ENCODE data around the gene RHCE.
"Not testable (repeated sequence)": the region's sequence is repeated elsewhere in the genome, so short reads cannot be mapped to it uniquely, and the experiment has no call there.

The RHCE gene

DNA sequence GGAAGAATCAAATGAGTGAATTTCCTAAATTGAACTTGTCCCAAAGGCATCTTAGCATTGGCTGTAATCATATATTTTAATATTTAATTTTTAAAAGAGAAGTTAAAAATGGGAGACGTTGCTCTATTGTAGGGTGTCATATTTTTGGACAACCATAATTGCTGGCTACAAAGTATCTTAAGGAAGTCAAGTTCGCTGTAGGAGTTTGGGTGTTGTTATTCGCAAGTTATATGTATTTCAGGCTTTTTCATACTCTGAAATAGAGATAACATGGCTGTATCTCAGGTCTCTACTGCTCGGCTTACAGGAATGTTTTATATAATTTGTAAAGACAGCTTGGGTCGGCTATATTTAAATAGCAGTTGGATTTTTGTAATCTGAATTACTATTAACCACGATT, 81.6 kb downstream of the RHCE start:
- DNase-seq: peak; percentile 72

DNA sequence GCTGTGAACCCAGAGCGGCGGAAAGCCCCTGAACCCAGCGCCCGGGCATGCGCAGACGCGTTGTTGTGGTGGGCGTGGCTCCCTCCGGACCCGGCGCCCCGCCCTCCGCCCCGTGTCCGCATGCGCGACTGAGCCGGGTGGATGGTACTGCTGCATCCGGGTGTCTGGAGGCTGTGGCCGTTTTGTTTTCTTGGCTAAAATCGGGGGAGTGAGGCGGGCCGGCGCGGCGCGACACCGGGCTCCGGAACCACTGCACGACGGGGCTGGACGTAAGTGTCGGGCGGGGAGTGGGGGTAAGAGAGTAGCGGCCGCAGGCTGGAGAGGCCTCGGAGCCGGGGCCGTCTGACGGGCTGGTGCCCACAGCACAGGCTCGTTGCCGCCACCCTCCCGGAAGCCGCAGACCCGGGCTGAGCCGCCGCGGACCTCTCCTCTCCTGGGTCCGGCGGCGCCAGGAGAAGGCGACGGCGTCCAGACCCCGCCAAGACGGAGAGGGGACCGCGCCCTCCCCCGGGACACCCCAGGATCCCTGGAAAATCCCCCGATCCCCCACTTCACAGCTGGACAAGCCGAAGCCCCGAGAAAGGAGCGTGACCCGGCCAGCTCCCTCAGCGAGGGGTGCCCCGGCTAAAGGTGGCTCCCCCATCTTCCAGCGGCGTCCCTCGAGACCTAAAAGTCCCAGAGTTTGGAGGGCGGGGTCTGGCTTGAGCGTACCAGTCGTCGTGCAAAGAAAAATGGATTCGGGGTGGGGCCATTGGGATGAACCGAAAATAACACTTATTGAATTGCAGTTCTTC, 82.2 kb downstream of the RHCE start, which contains the start of gene TMEM50A:
Gene TMEM50A (plus strand): TSS at position 147 of the 794 bp plus-strand sequence. CDS start 2,153 bp downstream, outside the sequence.
- peak; percentile 78 for DNase-seq

DNA sequence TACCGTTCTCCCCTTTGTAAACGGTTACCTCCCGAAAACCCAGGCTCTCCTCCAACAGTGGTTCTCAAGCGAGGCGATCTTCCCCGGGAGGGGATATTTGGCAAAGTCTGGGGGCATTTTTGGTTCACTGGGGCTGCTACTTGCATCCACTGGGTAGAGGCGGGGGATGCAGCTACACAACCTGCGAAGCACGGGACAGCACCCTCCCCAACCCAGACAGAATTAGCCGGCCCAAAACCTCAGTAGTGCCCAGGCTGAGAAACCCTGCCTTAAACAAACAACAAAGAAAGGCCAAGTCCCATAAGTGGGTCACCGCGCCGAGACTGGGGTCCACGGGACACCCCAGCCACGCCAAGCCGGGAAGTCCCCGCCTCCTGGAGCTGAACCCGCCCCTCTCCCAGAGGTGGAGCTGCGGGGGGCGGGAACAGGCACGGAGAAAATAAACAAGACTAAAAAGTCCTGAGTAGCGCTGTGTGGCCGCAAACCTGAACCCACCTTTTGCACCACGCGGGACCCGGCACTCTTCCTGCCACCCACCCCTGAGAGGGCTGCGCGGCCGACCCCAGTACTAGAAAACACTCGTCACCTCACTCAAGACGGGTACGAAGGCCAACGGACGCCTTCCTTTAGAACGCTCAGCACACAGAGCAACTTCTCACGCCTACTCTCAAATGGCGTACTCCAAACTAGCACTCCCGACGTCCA, 83.0 kb downstream of the RHCE start:
- not testable (repeated sequence) for DNase-seq

DNA sequence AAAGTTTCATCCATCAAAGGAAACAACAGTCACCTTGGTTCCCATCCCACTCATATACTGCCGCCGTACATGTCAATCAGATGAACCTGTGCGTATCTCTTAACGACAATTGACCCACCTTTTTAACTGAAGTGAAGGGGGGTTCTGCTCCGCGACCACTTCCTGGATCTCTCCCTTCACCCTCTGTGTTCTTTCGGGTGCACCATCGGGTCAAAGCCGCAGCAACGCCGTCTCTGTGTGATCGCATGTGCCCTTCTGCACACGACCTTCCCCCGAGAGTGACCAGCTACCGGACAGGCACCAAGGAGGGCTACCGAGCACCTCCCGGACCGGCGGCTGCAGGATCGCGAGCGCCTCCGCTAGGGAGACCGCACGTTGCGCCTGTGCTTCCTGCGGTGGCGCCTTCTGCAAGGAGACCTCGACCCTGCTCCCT, 83.7 kb downstream of the RHCE start:
- DNase-seq: peak; percentile 20

DNA sequence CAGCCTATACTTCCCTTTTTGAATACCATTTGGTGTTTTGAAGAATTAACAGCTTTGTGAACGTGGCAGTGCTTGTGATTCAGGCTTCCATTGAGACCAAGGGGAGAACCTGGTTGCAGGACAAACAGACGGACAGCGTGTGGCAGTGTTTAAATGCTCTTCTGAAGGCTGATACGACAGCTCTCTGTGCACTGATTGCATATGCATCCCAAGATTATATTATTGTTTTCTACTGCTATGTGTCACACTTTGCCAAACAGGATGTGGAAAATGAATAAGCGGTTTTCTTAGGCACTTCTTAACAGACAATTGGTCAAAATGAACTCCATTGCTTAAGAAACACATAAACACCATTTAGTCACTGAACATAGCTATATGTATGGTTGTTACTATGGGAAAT, 90.7 kb downstream of the RHCE start:
- not testable (repeated sequence) for DNase-seq

DNA sequence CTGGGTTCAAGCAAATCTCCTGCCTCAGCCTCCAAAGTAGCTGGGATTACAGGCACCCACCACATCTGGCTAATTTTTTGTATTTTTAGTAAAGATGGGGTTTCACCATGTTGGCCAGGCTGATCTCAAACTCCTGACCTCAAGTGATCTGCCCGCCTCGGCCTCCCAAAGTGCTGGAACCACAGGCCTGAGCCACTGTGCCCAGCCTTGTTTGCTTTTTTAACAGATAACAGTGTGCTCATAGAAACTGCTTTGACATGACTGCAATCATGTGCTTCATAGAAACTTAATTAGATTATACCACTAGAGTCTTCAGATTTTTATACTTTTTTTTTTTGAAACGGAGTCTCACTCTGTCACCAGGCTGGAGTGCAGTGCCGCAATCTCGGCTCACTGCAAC, 91.3 kb downstream of the RHCE start:
- DNase-seq: not testable (repeated sequence)

DNA sequence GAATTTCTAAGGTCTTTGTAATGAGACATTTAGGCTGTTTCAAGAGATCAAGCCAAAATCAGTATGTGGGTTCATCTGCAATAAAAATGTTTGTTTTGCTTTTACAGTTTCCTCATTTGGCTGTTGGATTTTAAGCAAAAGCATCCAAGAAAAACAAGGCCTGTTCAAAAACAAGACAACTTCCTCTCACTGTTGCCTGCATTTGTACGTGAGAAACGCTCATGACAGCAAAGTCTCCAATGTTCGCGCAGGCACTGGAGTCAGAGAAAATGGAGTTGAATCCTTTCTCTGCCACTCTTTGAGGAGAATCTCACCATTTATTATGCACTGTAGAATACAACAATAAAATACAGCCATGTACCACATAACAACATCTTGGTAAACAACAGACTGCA, 91.8 kb downstream of the RHCE start:
- not testable (repeated sequence) for DNase-seq

DNA sequence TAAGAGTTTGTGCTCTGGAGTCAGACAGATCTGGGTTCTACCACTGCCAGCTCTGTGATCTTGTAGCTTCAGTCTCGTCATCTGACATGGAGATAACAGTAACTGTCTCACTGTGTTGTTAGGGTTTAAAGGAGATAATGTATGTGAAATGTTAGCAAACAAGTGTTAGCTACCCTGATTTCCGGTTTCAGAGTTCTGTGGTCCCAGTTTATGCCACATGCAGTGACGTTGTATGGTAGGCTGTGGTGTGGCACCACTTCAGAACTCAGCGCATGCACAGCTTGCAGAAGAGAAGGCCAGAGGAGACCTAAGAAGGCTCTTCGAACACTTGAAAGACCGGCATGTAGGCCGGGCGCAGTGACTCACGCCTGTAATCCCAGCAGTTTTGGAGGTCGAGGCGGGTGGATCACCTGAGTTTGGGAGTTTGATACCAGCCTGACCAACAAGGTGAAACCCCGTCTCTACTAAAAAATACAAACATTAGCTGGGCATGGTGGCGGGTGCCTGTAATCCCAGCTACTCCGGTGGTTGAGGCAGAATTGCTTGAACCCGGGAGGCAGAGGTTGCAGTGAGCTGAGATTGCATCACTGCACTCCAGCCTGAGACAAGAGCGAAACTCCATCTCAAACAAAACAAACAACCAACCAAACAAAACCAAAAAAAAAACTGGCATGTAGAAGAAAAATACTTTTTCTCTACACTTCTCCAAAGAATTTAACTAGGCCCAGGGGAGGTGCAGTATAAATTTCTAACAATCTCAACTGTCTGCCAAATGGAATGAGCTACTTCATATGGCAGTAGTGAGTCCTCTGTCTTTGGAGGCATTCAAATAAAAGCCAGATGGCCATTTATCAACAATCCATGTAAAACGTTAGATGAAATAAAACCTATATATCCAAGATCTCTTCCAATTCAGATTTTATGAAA, 92.5 kb downstream of the RHCE start:
- DNase-seq: not testable (repeated sequence)

DNA sequence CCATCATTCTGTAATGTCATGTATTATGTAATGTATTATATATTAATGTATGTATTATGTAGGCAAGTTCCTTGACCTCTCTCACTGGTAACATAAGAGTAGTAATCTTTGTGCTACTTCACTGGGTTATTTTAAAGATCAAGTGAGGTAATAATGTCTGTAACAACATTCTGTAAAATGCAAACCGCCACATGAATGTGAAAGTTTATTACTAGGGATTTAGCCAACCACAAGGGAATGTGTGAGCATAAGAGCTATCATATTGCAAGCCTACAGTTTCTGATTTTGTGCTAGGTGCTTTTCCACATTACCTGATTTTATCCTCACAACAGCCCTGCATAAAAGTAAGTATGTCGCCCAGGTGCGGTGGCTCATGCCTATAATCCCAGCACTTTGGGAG, 96.2 kb downstream of the RHCE start:
- DNase-seq: not testable (repeated sequence)

DNA sequence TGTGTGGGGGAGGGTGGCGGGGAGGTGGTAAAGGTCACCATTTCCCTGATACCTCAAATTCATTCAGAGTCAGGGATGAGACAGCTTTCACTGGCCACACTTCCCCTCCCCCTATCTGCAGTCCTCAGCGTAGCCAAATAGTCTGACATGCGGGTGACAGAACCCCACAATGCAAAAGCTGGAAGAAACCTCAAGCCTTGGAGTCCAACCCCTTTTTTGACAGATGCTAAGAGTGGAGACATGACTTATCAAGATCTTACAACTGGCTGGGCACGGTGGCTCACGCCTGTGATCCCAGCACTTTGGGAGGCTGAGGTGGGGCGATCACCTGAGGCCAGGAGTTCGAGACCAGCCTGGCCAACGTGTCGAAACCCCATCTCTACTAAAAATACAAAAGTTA, 98.5 kb downstream of the RHCE start:
- not testable (repeated sequence) for DNase-seq

DNA sequence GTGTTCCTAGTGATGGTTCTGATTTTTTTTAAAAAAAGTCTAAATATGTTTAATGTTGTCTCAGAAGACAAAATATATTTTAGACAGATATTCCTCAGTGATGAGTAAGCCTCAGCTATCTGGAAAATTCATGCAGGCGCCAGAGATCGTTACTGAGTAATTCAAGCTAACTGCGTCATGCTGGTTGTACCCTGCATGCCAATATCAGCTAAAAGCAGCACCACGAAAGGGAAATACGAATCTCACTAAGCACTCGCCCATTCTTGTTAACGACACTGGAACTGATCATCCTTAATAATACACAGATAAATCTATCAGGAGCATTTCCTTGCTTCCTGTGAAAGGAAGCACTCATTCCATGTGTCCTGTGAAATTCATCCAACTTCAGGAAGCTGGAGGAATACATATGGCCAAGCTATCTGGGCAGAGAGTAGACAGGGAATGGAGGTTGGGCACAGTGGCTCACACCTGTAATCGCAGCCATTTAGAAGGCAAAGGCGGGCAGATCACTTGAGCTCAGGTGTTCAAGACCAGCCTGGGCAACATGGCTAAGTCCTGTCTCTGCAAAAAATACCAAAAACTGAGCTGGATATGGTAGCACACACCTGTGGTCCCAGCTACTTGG, 100.2 kb downstream of the RHCE start:
- not testable (repeated sequence) for DNase-seq

DNA sequence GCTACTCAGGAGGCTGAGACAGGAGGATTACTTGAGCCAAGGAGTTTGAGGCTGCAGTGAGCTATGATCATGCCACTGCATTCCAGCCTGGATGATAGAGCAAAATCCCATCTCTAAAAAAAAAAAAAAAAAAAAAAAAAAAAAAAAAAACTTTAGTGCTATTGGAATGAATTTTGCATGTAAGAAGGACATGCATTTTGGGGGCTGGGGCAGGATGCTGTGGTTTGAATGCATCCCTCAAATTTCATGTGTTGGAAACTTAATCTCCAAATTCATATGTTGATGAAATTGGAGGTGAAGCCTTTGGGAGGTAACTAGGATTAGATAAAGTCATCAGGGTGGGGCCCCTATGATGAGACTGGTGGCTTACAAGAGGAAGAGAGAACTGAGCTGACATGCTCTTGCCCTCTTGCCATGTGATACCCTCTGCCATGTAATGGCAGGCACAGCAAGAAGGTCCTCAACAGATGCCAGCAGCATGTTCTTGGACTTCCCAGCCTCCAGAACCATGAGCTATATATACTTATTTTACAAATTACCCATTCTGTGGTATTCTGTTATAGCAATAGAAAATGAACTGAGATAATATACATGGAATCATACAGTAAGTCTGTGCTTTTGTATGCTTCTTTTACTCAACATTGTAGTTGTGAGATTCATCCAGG, 107.7 kb downstream of the RHCE start:
- not testable (repeated sequence) for DNase-seq

Measured in DMS79 treated with DMSO at 0.1 percent for 48 hours (cell line).